HepG2 (cell line): ENCODE results near the gene SELENOV. TPM values are rescaled to one million over a fixed set of nuclear protein-coding genes. Genes with fewer than 3 reads are reported as not detected.

ENCODE experiments used
- DZIP1 ChIP-seq: sonication (generic); formaldehyde crosslinking; IDR thresholded peaks from 2 replicates; pipeline ENCODE4 v1.5.0; 2020; ENCODE audit warnings: mild to moderate bottlenecking, missing genetic modification reagents
- GMEB1 ChIP-seq: sonication (generic); formaldehyde crosslinking; IDR thresholded peaks from 2 replicates; pipeline ENCODE4 v1.5.1; 2020; ENCODE audit warnings: missing genetic modification reagents, mild to moderate bottlenecking, borderline replicate concordance
- HOXA5 ChIP-seq: sonication (generic); formaldehyde crosslinking; IDR thresholded peaks from 2 replicates; pipeline ENCODE4 v1.4.0; 2020; ENCODE audit warnings: missing genetic modification reagents
- NFATC3 ChIP-seq: sonication (generic); formaldehyde crosslinking; IDR thresholded peaks from 2 replicates; pipeline ENCODE4 v1.5.1; 2020; ENCODE audit warnings: mild to moderate bottlenecking, missing genetic modification reagents
- PRMT3 ChIP-seq: sonication (generic); formaldehyde crosslinking; IDR thresholded peaks from 2 replicates; pipeline ENCODE4 v1.8.1; 2022; ENCODE audit warnings: low read depth, mild to moderate bottlenecking, moderate library complexity, missing genetic modification reagents, borderline replicate concordance
- SMAD3 ChIP-seq: sonication (generic); formaldehyde crosslinking; IDR thresholded peaks from 2 replicates; pipeline ENCODE4 v1.4.0; 2020; ENCODE audit warnings: missing genetic modification reagents
- SOX5 ChIP-seq: IDR thresholded peaks from 2 replicates; pipeline ENCODE4 v1.6.1; 2016; ENCODE audit warnings: borderline replicate concordance
- TAF1 ChIP-seq: sonication (generic); formaldehyde crosslinking; IDR thresholded peaks from 2 replicates; pipeline ENCODE4 v1.4.0; 2020; ENCODE audit warnings: missing genetic modification reagents
- WIZ ChIP-seq: sonication (generic); formaldehyde crosslinking; IDR thresholded peaks from 2 replicates; pipeline ENCODE4 v1.5.1; 2020; ENCODE audit warnings: mild to moderate bottlenecking, missing genetic modification reagents
- ZBTB4 ChIP-seq: sonication (generic); formaldehyde crosslinking; IDR thresholded peaks from 2 replicates; pipeline ENCODE4 v1.4.0; 2020; ENCODE audit warnings: missing genetic modification reagents, mild to moderate bottlenecking, borderline replicate concordance
- ZNF235 ChIP-seq: sonication (generic); formaldehyde crosslinking; IDR thresholded peaks from 2 replicates; pipeline ENCODE4 v1.8.1; 2023; ENCODE audit warnings: mild to moderate bottlenecking, missing genetic modification reagents, borderline replicate concordance
- ZNF329 ChIP-seq: sonication (generic); formaldehyde crosslinking; IDR thresholded peaks from 2 replicates; pipeline ENCODE4 v1.9.0; 2021; ENCODE audit warnings: low read depth, mild to moderate bottlenecking, missing genetic modification reagents
- ZNF354B ChIP-seq: sonication (generic); formaldehyde crosslinking; IDR thresholded peaks from 2 replicates; pipeline ENCODE4 v1.8.0; 2022; ENCODE audit warnings: mild to moderate bottlenecking, missing genetic modification reagents
- ZNF549 ChIP-seq: sonication (generic); formaldehyde crosslinking; IDR thresholded peaks from 2 replicates; pipeline ENCODE4 v1.5.0; 2020; ENCODE audit warnings: missing genetic modification reagents
- ZNF558 ChIP-seq: sonication (generic); formaldehyde crosslinking; IDR thresholded peaks from 2 replicates; pipeline ENCODE4 v1.9.0; 2022; ENCODE audit warnings: mild to moderate bottlenecking, missing genetic modification reagents, borderline replicate concordance
- ZNF724P ChIP-seq: sonication (generic); formaldehyde crosslinking; IDR thresholded peaks from 2 replicates; pipeline ENCODE4 v1.8.0; 2022; ENCODE audit warnings: missing genetic modification reagents, borderline replicate concordance
- ZNF768 ChIP-seq: sonication (generic); formaldehyde crosslinking; IDR thresholded peaks from 2 replicates; pipeline ENCODE4 v1.4.0; 2020; ENCODE audit warnings: missing genetic modification reagents
- ZNF841 ChIP-seq: sonication (generic); formaldehyde crosslinking; IDR thresholded peaks from 2 replicates; pipeline ENCODE4 v1.8.1; 2023; ENCODE audit warnings: missing genetic modification reagents, borderline replicate concordance
- polyA plus RNA-seq, 8 experiments: library from polyadenylated mRNA; depleted of rRNA in 3 of 8; stranded (reverse) in 7 of 8; unstranded in 1 of 8; fragments of >200 nt; fragmentation: Illumina TruSeq in 4 of 8; extraction: Trizol in 4 of 8; gene quantifications; 2 replicates each; pipeline versions ENCODE4 v1.2.1 to v1.2.3, GENCODE V29; 2011 to 2016; ENCODE audit warnings: low read depth in 4 of 8, missing spikeins in 1 of 8, mixed read lengths in 1 of 8; ENCODE audit not compliant: insufficient read depth in 1 of 8
- total RNA-seq, 5 experiments: library from RNA; depleted of rRNA; stranded (reverse); fragments of >200 nt; fragmentation: Illumina TruSeq; extraction: Trizol; gene quantifications; 2 replicates each; pipeline ENCODE4 v1.2.3, GENCODE V29; 2016; ENCODE audit warnings: low read depth in 1 of 5

Gene SELENOV
- total and polyA plus RNA-seq, 2 of the 13 experiments (the other 11 are each of a cell fraction or from before 2014, with no cell fraction given): not detected

- TF ChIP-seq ZNF549 (CRISPR knock-in tag) (no peak), ZNF558 (CRISPR knock-in tag) (peak; percentile 38; the same call in 1 of the 2 replicates), ZNF329 (CRISPR knock-in tag) (no peak), HOXA5 (CRISPR knock-in tag) (peak; percentile 74), PRMT3 (CRISPR knock-in tag) (no peak), SMAD3 (CRISPR knock-in tag) (peak; percentile 26; the same call in 1 of the 2 replicates), ZNF724P (no peak), SOX5 (CRISPR knock-in tag) (no peak), GMEB1 (peak; percentile 81; the same call in 1 of the 2 replicates), ZNF768 (CRISPR knock-in tag) (peak; percentile 65; the same call in 1 of the 2 replicates), ZNF235 (no peak; the same call in 1 of the 2 replicates), ZBTB4 (0 out of 2 replicates have a peak, but pooled peaks have one; percentile 41), WIZ (CRISPR knock-in tag) (no peak), DZIP1 (peak; percentile 65; the same call in 1 of the 2 replicates), ZNF841 (CRISPR knock-in tag) (no peak), ZNF354B (CRISPR knock-in tag) (no peak), NFATC3 (no peak), TAF1 (peak; percentile 81)
Measured at GRCh38 chr19:39539518-39540332, 24.8 kb downstream of the SELENOV start, which contains the start of gene EID2 (continued).
